Choroid plexus epithelial cell (primary cell): ENCODE data around the gene VSIG10.

ENCODE experiments used
- DNase-seq: peaks from one replicate; pipeline ENCODE4 v3.0.0-alpha.2; 2010; ENCODE audit warnings: low read depth
- H3K4me3 ChIP-seq: 2 replicates; pipeline ENCODE4 v1.5.1; 2011; ENCODE audit warnings: low read depth, mild to moderate bottlenecking, control low read depth, low read length, moderate library complexity
- TF ChIP-seq, protein P1 (sequence below): conservative IDR thresholded peaks from 2 replicates; pipeline ENCODE4 v1.5.1; 2011; ENCODE audit warnings: low read depth, mild to moderate bottlenecking, control low read depth, inconsistent platforms, low read length, moderate library complexity

Gene VSIG10

DNA sequence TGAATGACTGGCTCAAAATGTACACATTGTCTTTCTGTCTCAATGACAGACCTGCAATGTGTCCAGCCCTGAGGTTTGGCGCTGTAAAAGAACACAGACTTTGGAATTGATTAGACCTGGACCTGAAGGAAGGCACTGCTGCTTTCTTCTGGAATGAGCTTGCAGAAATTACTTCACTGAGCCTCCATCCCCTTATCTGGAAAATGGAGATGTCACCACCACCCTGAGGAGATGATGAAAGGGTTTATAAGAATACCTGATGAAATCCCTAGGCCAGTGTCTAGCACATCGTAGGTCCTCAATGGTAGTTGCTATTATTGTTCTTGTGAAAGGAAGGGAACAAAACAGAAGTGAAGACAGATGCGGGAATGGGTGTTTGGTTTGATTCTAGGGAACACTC lies 33.2 kb downstream of the VSIG10 start:
- H3K4me3 ChIP-seq, result no peak overlapping the region
- TF ChIP-seq, protein P1, sequence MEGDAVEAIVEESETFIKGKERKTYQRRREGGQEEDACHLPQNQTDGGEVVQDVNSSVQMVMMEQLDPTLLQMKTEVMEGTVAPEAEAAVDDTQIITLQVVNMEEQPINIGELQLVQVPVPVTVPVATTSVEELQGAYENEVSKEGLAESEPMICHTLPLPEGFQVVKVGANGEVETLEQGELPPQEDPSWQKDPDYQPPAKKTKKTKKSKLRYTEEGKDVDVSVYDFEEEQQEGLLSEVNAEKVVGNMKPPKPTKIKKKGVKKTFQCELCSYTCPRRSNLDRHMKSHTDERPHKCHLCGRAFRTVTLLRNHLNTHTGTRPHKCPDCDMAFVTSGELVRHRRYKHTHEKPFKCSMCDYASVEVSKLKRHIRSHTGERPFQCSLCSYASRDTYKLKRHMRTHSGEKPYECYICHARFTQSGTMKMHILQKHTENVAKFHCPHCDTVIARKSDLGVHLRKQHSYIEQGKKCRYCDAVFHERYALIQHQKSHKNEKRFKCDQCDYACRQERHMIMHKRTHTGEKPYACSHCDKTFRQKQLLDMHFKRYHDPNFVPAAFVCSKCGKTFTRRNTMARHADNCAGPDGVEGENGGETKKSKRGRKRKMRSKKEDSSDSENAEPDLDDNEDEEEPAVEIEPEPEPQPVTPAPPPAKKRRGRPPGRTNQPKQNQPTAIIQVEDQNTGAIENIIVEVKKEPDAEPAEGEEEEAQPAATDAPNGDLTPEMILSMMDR, result no peak
- no peak for DNase-seq

DNA sequence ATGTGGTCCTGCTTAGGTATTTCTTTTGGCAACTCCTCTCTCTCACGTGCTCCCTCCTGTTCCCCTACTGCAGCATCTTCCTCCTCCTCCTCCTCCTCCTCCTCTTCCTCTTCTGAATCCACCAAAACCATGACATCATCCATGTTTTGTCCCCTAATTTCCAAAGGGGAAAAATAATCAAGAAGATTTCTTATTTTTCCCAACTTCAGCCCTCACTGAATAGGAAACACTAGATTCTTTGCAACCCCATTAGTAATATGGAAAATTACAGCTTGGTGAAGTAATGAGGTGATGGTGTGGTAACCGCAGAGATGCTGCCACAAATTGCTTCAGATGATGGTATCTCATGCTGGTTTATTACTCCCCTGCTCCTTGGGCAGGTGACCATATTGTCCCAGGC lies 35.4 kb downstream of the VSIG10 start:
- TF ChIP-seq, protein P1, result no peak
- H3K4me3 ChIP-seq, result no peak overlapping the region
- no peak for DNase-seq

GRCh38 chr12:118065380-118065779 lies 38.4 kb downstream of the VSIG10 start:
- H3K4me3 ChIP-seq, result no peak overlapping the region
- DNase-seq, result no peak
- TF ChIP-seq, protein P1, result no peak

DNA sequence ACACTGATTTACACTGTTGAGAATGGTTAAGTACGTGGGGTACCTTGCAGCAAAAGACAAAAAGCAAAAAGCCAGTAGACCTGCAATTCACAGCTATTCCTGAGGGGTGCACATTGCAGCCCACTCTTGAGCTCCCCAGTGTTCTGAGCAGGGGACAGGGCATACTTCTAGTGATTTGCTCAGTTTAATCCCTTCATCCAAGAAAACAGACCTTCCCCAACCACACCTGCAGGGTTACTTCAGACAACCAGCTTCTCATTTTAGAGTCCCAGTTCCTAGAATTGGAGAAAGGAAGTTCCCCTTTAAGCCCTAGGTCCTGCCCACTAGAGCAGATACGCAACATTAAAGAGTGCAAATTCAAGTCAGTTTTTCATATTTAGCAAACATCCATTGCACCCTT lies 39.2 kb downstream of the VSIG10 start:
- DNase-seq, result peak; percentile 33
- TF ChIP-seq, protein P1, result peak; percentile 47

GRCh38 chr12:118063576-118064391 lies 40.0 kb downstream of the VSIG10 start:
- no peak overlapping the region for H3K4me3 ChIP-seq
- peak; percentile 37 for DNase-seq
- TF ChIP-seq, protein P1, result no peak

More for the DNA sequence above, 39.2 kb downstream of the VSIG10 start:
- H3K4me3 ChIP-seq, result no peak overlapping the region

DNA sequence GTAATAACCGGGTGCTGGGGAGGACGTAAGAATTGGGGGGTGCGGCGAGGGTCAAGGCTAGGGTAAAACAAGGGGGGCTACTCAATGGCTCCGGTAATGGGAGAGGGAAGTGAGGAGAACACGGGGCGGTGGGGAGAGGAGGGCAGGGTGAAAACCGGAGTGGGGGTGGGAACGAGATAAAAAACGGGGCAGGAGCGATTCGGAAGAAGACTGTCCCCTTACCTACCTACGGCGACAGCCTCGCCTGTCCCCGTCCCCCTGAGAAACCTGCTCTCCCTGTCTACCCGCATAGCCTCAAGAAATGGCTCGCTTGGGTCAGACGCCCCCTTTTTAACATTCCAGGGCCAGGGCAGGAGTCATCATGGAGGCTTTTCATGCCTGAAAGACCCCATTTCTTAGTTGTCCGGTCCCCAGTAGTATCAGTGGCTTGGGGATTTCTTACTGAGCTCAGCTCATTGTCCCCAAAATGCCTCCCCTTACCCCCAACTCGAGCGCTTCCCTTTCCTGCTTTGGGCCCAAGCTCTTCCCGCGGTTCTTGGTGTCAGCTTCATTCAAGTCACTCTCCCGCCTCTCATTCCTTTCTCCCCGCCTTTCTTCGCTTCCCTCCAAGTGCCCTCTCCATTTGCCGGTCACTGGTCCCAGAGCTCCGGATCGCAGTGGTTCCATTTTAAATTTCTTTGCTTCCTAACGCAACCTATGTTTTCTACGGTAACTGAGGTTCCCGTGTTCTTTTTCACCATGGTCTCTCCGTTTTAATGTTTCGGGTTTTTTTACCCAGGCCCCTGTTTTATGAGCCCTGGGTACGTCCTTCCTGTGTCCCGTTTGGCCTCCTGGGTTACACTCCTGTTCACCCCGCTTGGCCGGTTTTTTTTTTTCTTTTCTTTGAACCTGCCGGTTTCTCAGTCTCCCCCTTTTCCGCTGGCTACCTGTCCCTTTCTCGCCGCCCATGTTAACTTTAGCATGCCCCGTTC lies 41.7 kb downstream of the VSIG10 start:
- peak; percentile 48 for DNase-seq
- TF ChIP-seq, protein P1, result no peak
- H3K4me3 ChIP-seq, result peak overlapping the region; percentile 69
